GM18861 (cell line): Measurements from ENCODE around the gene IFITM10.
"Not testable (repeated sequence)": the region's sequence is repeated elsewhere in the genome, so short reads cannot be mapped to it uniquely, and the experiment has no call there.

Experiments
- ATAC-seq: cut with Tn5 transposase; IDR thresholded peaks from one replicate; pipeline ENCODE4 v1.9.1; 2021; ENCODE audit not compliant: unreplicated experiment

The IFITM10 gene

DNA sequence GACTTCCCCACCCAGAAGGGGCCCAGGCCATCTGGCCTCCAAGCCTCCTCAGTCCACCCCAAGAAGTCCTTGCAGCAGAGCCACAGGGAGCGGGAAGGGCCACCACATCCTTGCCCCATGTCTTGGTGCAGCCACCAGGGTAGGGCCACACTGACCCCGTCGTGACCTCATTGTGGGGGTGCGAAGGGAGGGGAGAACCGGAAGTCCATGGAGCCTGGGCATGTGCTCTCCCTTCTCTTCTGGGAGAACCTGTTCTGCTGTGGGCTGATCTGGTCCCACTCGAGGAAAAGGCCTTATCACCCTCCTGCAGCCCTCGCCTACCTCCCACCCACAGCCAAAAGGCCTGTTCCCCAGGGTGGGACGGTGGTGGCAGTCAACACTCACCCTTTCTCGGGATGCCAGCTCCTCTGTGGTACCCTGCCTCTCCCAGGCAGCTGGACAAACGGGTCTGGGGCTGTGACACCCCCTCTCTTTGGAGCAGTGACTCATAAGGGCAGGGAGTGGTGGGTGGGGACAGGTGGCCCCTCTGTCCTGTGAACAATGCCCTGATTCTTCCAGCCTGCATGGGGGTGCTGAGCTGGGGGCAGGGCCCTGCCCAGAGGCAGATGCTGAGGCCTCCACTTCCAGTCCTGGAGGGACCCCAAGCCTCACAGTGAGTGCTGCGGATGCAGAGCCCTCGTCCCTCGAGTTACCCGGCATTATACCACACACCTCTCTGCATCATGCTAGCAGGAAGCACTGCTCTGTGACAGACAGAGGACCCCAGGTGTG, 27.9 kb upstream of the IFITM10 start:
- no peak for ATAC-seq

DNA sequence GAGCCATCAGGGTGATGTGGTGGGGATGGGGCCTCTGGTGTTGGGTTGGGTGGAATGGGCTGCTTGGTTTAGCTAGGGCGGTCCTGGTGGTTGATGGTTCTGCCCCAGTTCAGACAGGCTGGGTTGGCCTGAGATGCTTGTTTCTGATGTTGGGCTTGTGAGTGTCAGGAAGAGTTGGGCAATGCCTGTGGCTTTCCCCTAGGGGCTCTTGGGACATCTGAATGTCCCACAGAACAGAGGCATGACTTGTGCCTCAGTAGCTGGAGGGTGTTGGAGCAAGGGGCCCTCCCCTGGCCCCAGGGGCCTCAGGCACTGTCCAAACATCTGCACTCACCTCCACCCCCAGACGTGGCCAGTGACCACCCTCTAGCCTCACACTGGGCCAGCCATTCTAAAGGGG, 27.3 kb upstream of the IFITM10 start:
- no peak for ATAC-seq

DNA sequence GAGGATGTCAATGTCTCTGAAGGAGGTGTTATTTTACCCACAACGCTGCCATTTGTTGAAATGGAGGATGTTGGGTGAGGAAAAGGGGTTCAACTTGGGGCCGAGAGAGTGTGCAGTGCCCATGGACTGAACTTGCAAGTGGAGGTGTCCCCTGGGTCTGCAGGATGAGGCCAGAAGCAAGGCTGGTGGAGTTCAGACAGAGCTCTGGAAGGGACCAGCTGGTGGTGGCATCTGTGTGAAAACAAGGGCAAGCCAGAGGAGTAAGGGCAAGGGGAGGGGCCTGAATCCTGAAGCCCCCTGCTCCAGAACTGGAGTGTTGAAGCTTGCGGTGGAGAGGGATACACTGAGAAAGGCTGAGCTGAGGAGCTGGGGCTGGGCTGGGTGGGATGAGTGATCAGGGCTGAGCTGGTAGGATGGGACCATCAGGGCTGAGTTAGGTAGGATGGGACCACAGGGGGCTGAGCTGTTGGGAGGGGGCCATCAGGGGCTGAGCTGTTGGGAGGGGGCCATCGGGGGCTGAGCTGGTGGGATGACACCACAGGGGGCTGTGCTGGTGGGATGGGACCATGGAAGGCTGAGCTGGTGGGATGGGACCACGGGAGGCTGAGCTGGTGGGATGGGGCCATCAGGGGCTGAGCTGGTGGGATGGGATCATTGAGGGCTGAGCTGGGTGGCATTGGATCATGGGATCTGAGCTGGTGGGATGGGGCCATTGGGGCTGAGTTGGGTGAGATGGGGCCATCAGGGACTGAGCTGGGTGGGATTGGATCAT, 26.7 kb upstream of the IFITM10 start:
- ATAC-seq = no peak

DNA sequence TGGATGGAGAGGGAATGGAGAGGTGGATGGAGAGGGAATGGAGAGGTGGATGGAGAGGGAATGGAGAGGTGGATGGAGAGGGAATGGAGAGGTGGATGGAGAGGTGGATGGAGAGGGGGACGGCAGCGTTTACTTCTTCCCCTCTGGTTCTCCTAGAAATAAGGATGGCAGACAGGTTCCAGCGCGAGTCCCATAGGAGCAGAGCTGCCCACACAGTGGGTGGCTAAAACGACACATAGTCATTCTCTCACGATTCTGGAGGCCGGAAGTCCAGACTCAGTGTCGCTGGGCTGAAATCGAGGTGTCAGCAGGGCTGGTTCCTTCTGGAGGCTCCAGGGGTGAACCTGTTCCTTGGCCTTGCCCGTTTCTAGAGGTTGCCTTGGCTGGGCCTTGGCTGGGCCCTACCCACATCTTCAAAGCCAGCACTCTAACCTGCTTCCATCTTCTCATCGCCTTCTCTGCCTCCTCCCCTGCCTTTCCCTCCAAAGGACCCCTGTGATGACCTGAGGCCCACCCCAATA, 26.0 kb upstream of the IFITM10 start:
- ATAC-seq = no peak

DNA sequence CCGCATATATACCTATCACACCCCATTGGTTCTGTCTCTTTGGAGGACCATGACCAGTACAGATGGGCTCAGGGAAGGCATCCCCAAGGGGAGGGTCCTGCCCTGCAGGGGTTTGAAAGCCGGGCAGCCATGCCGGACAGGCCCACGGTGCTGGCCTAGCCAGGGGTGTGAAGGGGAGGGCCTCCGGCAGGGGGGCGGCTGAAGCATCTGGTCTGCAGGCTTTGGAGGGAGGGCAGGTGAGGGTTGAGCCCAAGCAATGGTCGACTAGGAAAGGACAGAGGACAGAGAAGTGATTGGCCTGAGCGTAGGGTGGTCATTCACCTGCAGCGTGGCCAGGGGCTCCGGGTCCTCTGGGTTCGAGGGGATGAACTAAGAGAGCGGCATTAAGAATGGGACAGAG, 24.5 kb upstream of the IFITM10 start:
- ATAC-seq = no peak

DNA sequence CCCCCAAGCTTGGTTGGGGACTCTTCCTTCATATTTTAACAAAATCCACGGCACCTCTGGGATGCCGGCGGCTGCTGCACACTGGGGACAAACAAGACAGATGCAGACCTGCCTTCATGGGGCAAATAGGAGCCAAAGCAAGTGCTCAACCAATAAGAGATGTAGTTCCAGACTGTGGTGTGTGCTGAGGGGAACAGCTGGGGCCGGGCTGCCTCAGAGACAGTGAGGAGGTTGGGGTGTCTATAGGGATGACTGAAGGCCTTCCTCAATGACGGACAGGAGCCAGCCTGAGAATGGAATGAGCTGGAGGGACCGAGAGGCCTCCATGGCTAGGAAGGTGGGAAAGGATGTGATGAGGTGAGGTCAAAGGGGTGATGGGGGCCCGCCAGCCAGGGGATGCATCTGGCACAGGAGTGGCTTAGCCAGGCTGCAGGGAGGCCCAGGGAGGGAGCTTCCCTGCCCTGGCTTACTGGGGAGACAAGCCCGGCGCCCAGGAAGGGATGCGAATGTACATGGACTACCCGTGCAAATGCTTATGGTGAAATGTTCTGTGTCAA, 23.7 kb upstream of the IFITM10 start:
- no peak for ATAC-seq

DNA sequence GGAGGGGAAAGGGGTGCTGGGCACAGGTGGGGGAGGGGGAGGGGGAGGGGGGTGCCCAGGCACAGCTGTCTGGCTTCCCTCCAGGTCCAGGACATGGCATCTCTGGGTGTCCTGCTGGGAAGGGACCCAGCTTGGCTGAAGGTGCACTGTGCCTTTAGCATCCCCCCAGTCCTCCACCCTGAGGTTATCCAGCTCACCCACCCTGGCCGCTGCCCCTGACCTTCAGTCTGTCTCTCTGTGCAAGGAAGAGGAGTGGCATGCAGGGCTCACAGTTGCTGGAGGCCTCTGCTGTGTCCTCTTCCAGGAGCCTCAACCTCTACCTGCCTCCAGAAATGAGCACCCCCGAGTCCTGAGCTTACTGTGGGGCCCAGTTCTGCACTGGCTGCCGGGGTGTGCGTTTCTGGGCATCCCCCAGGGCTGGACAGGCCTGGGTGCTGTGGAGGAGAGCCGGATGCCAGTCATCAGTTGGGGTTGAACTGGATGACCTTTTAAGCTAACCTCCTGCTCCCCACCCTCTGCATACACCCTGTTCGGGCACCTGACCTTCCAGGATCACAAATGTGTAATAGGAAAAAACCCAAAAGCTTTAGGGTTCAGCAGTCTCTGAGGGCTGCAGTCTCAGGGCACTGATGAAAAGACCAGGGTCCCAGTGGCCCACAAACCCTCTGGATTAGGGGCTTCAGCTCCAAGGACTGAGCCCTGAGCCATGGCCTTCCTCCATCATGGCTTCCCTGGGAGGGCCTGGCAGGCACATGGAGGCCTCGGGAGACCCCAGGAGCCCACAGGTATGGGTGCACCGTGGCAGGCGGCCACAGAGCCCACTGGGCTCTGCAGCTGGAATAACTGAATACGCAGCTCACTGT, 23.0 kb upstream of the IFITM10 start:
- no peak for ATAC-seq

DNA sequence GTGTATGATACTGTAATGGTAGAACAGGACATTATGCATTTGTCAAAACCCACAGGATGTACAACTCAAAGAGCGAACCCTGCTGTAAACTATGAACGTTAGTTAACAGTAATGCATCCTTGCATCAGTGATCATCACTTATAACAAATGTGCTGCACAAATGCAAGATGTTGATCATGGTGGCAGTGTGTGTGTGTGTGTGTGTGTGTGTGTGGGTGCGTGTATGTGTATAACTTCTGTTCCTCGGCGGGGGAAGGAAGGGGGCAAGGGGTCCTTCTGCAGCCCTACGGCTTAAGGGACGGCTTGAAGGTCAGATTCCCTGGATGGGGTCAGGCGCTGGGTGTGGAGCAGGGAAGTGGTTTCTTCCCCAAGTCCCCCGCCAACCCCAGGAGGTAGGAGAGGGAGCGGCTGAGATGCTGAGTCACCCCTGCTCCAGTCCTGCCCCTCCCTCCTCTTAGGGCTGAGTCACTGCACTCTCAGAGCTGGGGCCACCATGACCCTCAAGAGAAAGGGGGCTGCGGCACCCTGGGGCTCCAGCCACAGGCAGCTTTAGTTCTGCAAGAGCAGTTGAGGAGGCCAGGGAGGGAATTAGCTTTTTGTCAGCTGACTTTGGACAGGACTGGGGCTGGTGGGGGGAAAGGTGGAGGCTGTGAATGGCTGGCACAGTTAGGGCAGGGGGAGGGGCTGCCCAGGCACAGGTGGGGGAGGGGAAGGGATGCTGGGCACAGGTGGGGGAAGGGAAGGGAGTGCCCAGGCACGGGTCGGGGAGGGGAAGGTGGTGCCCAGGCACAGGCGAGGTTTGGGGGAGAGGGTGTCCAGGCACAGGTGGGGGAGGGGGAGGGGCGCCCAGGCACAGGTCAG, 22.1 kb upstream of the IFITM10 start:
- ATAC-seq = no peak

DNA sequence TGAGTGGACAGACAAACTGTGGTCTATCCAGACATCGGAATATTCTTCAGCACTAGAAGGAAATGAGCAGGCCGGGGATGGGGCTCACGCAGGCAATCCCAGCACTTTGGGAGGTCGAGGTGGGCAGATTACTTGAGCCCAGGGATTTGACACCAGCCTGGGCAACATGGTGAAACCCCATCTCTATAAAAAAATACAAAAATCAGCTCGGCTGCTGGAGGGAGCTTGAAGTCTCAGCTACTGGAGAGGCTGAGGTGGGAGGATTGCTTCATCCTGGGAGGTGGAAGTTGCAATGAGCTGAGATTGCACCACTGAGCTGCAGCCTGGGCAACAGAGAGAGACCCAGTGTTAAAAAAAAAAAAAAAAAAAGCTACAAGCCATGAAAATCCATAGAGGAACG, 21.3 kb upstream of the IFITM10 start:
- ATAC-seq = no peak

DNA sequence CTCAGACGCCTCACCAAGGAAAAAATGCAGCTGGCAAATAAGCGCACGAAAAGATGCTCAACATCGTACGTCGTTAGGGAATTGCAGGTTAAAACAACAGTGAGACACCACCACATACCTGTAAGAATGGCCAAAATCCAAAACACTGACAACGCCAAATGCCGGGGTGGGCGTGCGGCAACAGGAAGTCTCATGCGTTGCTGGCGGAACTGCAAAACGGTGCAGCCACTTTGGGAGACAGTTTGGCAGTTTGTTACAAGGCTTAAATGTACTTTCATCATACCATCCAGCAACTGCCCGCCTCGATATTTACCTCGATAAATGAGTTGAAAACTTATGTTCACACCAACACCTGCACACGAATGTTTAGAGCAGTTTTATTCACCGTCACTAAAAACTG, 20.9 kb upstream of the IFITM10 start:
- no peak for ATAC-seq

DNA sequence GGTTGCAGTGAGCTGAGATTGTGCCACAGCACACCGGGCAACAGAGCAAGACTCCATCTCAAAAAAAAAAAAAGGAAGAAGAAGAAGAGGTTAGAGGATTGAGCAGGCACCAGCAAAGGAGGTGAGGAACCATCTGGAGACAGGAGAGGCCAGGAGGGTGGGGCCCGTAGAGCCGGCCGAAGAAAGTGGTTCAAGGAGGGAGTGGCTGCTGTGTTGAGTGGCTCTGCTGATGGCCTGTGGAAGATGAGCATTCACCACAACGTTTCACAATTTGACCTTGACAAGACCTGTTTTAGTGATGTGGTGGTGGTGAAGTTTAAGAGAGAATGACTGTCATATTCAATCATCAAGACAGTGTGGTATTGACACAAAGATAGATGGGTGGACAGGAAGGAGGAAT, 20.1 kb upstream of the IFITM10 start:
- no peak for ATAC-seq

DNA sequence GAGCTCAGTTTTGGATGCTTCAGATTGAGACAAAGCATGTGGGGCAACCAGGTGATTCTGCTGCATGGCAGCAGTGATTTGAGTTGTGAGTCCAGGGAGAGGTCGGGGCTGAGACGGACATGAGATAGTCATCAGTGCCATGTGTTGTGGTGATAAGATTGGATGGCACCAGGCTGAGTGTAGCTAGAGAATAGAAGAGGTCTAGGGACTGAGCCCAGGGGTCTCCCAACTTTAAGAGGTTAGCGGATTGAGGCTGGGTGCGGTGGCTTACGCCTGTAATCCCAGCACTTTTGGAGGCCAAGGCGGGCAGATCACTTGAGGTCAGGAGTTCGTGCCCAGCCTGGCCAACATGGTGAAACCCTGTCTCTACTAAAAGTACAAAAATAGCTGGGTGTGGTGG, 19.7 kb upstream of the IFITM10 start:
- no peak for ATAC-seq

DNA sequence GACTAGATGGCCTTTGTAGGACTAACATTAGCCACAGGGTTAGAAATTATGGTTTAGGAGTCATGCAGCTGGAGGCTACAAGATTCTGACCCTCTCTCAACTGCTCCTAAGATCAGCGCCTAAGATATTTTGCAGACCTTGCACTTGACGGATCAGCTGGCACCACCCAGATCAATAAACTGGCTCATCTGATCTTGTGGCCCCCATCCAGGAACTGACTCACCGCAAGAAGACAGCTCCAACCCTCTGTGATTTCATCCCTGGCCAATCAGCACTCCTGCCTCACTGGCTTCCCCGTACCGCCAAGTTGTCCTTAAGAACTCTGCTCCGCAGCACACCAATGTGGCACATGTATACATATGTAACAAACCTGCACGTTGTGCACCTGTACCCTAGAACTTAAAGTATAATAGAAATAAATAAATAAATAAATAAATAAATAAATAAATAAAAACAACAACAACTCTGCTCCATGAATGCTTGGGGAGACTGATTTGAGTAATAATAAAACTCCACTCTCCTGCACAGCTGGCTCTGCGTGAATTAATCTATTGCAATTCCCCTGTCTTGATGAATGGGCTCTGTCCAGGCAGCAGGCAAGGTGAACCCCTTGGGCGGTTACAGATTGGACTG, 19.0 kb upstream of the IFITM10 start:
- ATAC-seq = not testable (repeated sequence)

DNA sequence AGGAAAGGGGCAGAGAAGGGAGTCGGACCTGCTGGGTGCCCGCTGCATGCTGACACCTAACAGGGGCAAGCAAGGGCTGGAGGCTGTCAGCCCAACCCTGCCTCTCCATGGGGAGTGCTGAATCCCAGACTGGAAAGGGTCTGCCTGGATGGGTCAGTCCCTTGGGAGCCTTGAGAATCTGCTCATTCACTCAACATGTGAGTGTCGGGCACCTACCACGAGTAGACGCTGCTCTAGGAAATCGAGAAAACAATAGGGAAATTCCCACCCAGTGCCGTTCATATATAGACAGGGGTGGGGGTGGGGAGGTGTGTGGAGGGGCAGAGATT, 17.7 kb upstream of the IFITM10 start:
- ATAC-seq = no peak

DNA sequence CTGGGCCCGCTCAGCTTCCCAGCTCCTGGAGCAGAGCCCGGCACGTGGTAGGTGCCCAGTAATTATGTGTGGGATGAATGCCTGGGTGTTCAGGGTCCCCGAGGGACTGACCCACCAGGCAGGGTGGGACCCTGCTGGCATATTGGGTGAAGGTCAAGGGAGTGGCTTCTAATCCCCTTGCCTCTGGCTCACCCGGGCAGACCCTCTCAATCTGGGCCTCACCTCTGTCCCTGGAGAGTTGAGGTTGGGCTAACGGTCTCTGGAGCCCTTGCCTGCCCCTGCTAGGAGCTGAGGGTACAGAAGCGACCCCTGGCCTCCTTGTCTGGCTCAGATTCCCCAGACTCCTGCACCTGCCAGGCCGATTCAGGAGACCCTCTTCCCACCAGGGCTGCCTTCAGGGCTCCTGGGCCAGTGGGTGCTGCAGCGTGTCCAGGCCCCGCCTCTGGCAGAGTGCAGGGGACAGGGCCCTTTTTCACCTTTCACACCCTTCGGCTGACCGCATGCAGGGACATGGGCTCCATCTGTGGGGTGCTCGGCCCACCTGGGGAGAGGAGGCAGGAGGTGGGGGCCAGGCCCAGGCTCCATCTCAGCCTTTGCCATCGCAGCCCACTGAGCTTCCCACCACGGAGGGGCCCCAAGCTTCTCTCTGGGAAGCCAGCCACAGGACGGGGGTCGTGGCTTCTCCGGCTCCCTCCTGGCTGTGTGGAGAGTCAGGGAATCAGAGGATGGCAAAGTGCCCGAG, 17.2 kb upstream of the IFITM10 start:
- no peak for ATAC-seq

DNA sequence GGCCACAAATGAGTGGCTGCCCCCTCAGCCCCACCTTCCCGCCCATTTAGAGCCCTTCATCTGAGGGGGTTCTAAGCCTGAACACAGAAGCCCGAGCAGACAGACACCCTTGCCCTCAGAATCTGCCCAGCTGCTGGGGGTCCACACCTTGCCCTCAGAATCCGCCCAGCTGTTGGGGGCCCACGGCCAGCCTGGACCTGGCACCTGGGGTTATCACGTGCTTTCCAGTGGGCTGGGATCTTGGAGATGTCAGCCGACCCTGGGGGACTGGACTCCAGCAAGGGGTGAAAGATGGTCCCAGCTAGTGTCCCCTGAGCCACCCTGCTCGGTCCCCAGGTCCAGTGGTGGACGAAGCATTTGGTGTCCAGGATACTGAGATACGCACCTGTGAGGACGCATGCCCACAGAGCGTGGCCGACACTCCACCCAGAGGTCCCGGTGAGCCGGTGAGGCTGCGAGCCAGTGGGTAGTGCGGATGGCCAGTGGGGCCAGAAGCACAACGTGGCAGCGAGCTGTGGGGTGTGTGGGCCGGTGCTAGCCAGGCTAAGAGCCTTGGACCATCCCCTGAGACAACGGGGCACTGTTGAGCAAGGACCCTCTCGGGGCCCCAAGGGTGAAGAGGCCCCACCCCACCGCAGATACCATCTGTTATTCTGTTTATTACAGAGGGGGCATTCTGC, 16.5 kb upstream of the IFITM10 start:
- no peak for ATAC-seq

DNA sequence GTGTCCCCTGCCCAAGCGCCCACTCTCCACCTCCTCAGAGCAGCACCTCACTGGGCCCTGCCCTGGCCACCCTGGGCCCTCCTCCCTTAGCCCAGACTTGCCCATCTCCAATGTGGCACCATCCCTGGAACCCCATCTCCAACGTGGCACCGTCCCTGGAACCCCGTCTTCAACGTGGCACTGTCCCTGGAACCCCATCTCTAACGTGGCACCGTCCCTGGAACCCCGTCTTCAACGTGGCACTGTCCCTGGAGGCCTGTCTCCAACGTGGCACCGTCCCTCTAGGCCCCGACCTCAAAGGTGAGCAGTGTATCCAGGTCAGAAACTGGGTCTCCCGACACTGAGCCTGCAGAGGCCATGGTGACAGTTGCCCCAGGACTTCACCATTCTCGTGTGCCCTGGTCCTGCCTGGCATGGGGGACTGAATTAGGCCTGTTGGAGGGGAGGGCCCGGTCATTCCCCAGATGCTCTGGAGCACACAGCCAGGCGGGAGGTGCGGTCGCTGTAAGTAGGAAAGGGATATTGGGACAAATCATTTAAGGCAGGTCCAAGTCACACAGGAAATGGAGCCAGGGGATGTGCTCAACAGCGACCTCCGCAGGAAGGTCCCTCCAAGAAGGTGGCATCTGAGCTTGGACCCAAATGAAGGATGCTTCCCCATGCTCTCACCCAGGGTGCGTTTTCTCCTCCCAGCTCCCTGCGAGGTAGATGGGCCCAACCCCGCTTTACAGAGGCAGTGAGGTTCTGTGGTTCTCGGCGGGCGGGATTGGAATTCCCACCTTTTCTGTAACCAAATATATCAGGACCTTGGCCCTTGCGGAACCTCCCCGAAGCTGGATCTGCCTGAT, 15.7 kb upstream of the IFITM10 start:
- ATAC-seq = no peak
